ENCODE data around the gene STK11IP.

STK11IP gene

GRCh38 chr2:219658874-219659273 is 61.2 kb downstream of the STK11IP start:
- no peak for DNase-seq

GRCh38 chr2:219661197-219661954 is 63.7 kb downstream of the STK11IP start:
- DNase-seq = no peak

GRCh38 chr2:219661955-219662395 is 64.3 kb downstream of the STK11IP start:
- DNase-seq = no peak

DNA sequence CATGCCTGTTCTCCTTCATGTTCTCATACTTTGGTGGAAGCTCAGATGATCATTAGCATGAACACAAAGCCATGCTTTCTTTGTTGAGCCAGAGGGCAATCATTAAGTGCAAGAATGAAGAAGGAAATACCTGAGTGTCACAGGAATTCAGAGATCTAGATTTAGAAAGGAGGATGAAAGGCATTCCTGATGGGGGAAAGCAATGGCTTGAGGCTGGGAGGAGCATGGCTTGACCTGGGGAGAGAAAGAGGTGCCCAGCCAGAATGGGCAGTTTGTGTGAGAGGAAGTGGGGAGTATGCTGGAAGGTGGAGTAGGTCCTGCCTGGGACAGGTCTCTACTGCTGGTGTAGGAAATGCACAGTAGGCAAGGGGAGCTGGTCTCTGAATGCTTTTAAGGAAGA is 64.9 kb downstream of the STK11IP start:
- no peak for DNase-seq

DNA sequence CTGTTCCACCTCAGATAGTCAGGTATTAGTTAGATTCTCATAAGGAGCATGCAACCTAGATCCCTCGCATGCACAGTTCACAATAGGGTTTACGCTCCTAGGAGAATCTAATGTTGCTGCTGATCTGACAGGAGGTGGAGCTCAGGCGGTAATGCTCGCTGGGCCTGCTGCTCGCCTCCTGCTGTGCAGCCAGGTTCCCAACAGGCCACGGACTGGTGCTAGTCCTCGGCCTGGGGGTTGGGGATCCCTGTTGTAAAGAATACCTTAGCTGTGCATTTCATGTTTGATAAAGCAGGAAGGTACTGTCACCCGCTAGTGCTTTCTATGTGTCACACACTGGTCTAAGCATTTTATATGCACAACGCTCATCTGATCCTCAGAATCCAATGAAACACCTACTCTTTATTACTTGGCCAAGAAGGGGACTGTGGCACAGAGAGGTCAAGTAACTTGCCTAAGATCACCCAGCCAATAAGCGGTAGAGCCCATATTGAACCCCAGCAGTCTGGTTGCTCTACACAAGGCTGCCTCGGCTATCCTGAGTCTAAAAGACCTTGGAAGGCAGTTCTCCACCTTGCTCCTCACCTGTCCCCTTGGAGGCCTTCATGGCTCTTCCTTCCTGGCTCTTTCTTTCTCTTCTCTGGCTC is 65.6 kb downstream of the STK11IP start:
- no peak for DNase-seq

GRCh38 chr2:219664041-219664440 is 66.4 kb downstream of the STK11IP start:
- DNase-seq = no peak

GRCh38 chr2:219664944-219665343 is 67.3 kb downstream of the STK11IP start:
- DNase-seq = no peak

GRCh38 chr2:219665926-219666325 is 68.3 kb downstream of the STK11IP start:
- no peak for DNase-seq

Measured in bone marrow (tissue), 2 donors.